Measurements from ENCODE around the gene CWF19L1.

- TF ChIP-seq SUZ12 (IDR thresholded peaks at IDR 0.05): no peak
- TF ChIP-seq HDGF (IDR thresholded peaks at IDR 0.05; ENCODE audit: borderline replicate concordance): no peak
- TF ChIP-seq ELF4 (IDR thresholded peaks at IDR 0.05): no peak
Measured at GRCh38 chr10:100288196-100288595, 20.8 kb upstream of the CWF19L1 start.

Measured in HEK293T (cell line).